ENCODE measurements around the gene COPZ2. TPM values are rescaled to one million over a fixed set of nuclear protein-coding genes. Genes with fewer than 3 reads are reported as not detected.
A peak's percentile ranks its signal among the peaks of the same experiment; 100 is the strongest.

Gene COPZ2
- total RNA-seq, 2 donors from 2014 or later: not detected

- H3K27ac Mint-ChIP-seq: no peak overlapping the region
- Histone ChIP-seq H3K27ac (ENCODE audit: low read depth, low read length) (peak overlapping the region; percentile 96), H3K4me1 (ENCODE audit: control insufficient read depth, insufficient read depth, low read length) (peaks cover 4% of the 10 kb centered on the region), H3K27me3 (ENCODE audit: control insufficient read depth, insufficient read depth, low read length, poor library complexity, severe bottlenecking) (peaks cover 26% of the 10 kb centered on the region), H3K9ac (ENCODE audit: extremely low read depth, low read length, poor library complexity, severe bottlenecking) (no peak overlapping the region), H3K9me3 (ENCODE audit: control insufficient read depth, low read length) (no peaks in the 10 kb centered on the region), H3K36me3 (ENCODE audit: control insufficient read depth, insufficient read depth, low read length) (no peaks in the 10 kb centered on the region), H3K4me3 (ENCODE audit: low read length) (peak overlapping the region; percentile 80)
- DNase-seq: peak; percentile 90
- WGBS, 2 experiments (ENCODE audit: insufficient coverage in 1 of 2, insufficient read length in 1 of 2): 2% methylated on average over 31 of the region's 34 CpGs; no CpG with 5 or more reads in 1 of the 2 experiments
- no peaks in the 10 kb centered on the region for H3K9me3 Mint-ChIP-seq
- TF ChIP-seq CTCF (conservative IDR thresholded peaks at IDR 0.05): no peak
- no peaks in the 10 kb centered on the region for H3K36me3 Mint-ChIP-seq (ENCODE audit: low read depth)
- peaks cover 41% of the 10 kb centered on the region for H3K27me3 Mint-ChIP-seq (ENCODE audit: insufficient read depth)
- H3K4me3 Mint-ChIP-seq: peak overlapping the region; percentile 52
- H3K4me1 Mint-ChIP-seq: no peaks in the 10 kb centered on the region
Observed at GRCh38 chr17:48012151-48012520, 25.5 kb downstream of the COPZ2 start.

GRCh38 chr17:48011405-48012150 is 26.0 kb downstream of the COPZ2 start:
- no peaks in the 10 kb centered on the region for H3K9me3 Mint-ChIP-seq
- peaks cover 41% of the 10 kb centered on the region for H3K27me3 Mint-ChIP-seq (ENCODE audit: insufficient read depth)
- no peaks in the 10 kb centered on the region for H3K4me1 Mint-ChIP-seq
- DNase-seq: peak; percentile 85
- peak; percentile 72 for TF ChIP-seq CTCF (conservative IDR thresholded peaks at IDR 0.05)
- no peak overlapping the region for H3K27ac Mint-ChIP-seq
- WGBS, 2 experiments (ENCODE audit: insufficient coverage in 1 of 2, insufficient read length in 1 of 2): 6% methylated on average over 17 to 21 of the region's 23 CpGs
- peaks cover 4% of the 10 kb centered on the region for H3K4me1 ChIP-seq (ENCODE audit: control insufficient read depth, insufficient read depth, low read length)
- H3K9me3 ChIP-seq (ENCODE audit: control insufficient read depth, low read length): no peaks in the 10 kb centered on the region
- peaks cover 26% of the 10 kb centered on the region for H3K27me3 ChIP-seq (ENCODE audit: control insufficient read depth, insufficient read depth, low read length, poor library complexity, severe bottlenecking)
- no peaks in the 10 kb centered on the region for H3K36me3 ChIP-seq (ENCODE audit: control insufficient read depth, insufficient read depth, low read length)
- H3K36me3 Mint-ChIP-seq (ENCODE audit: low read depth): no peaks in the 10 kb centered on the region
- peak overlapping the region; percentile 52 for H3K4me3 Mint-ChIP-seq
- H3K9ac ChIP-seq (ENCODE audit: extremely low read depth, low read length, poor library complexity, severe bottlenecking): no peak overlapping the region
- peak overlapping the region; percentile 80 for H3K4me3 ChIP-seq (ENCODE audit: low read length)
- peak overlapping the region; percentile 96 for H3K27ac ChIP-seq (ENCODE audit: low read depth, low read length)

- WGBS, 2 experiments (ENCODE audit: insufficient coverage in 1 of 2, insufficient read length in 1 of 2): 98 to 100% methylated on average over 1 to 3 of the region's 3 CpGs
- peaks cover 39% of the 10 kb centered on the region for H3K27me3 Mint-ChIP-seq (ENCODE audit: insufficient read depth)
- no peaks in the 10 kb centered on the region for H3K9me3 Mint-ChIP-seq
- DNase-seq: no peak
- H3K27ac Mint-ChIP-seq: no peak overlapping the region
- Histone ChIP-seq H3K4me1 (ENCODE audit: control insufficient read depth, insufficient read depth, low read length) (peaks cover 4% of the 10 kb centered on the region), H3K36me3 (ENCODE audit: control insufficient read depth, insufficient read depth, low read length) (no peaks in the 10 kb centered on the region), H3K4me3 (ENCODE audit: low read length) (no peak overlapping the region), H3K27me3 (ENCODE audit: control insufficient read depth, insufficient read depth, low read length, poor library complexity, severe bottlenecking) (peaks cover 26% of the 10 kb centered on the region), H3K27ac (ENCODE audit: low read depth, low read length) (no peak overlapping the region), H3K9me3 (ENCODE audit: control insufficient read depth, low read length) (no peaks in the 10 kb centered on the region), H3K9ac (ENCODE audit: extremely low read depth, low read length, poor library complexity, severe bottlenecking) (no peak overlapping the region)
- no peaks in the 10 kb centered on the region for H3K4me1 Mint-ChIP-seq
- no peak for TF ChIP-seq CTCF (conservative IDR thresholded peaks at IDR 0.05)
- no peaks in the 10 kb centered on the region for H3K36me3 Mint-ChIP-seq (ENCODE audit: low read depth)
- no peak overlapping the region for H3K4me3 Mint-ChIP-seq
Observed at GRCh38 chr17:48010193-48010592, 27.4 kb downstream of the COPZ2 start.

Measured in endodermal cell (in vitro differentiated cells).